GM18868 (cell line): ENCODE measurements around the gene ADAMTS10.
"Not testable (repeated sequence)": the region's sequence is repeated elsewhere in the genome, so short reads cannot be mapped to it uniquely, and the experiment has no call there.

ENCODE experiments used
- ATAC-seq: cut with Tn5 transposase; IDR thresholded peaks from one replicate; pipeline ENCODE4 v1.9.1; 2021; ENCODE audit warnings: mild to moderate bottlenecking, moderate library complexity; ENCODE audit not compliant: unreplicated experiment

The ADAMTS10 gene

DNA sequence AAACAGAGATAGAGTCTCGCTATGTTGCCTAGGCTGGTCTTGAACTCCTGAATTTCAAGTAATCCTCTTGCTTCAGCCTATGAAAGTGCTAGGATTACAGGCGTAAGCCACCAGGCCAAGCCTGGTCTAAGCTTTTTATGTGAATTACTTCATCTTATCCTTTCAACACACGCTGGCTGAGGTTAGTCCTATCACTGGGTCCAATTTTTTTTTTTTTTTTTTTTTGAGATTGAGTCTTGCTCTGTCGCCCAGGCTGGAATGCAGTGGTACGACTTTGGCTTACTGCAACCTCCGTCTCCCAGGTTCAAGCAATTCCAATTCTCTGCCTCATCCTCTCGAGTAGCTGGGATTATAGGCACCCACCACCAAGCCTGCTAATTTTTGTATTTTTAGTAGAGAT lies 43.7 kb downstream of the ADAMTS10 start:
- ATAC-seq: no peak

DNA sequence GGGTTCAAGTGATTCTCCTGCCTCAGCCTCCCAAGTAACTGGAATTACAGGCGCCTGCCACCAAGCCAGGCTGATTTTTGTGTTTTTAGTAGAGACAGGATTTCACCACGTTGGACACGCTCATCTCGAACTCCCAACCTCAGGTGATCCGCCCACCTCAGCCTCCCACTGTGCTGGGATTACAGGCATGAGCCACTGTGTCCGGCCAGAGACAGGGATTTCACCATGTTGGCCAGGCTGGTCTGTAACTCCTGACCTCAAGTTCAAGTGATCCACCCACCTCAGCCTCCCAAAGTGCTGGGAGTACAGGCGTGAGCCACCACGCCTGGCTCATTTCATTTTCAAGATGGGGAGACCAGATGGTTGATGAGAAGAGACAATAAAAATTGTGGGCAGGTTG lies 45.6 kb downstream of the ADAMTS10 start:
- not testable (repeated sequence) for ATAC-seq

DNA sequence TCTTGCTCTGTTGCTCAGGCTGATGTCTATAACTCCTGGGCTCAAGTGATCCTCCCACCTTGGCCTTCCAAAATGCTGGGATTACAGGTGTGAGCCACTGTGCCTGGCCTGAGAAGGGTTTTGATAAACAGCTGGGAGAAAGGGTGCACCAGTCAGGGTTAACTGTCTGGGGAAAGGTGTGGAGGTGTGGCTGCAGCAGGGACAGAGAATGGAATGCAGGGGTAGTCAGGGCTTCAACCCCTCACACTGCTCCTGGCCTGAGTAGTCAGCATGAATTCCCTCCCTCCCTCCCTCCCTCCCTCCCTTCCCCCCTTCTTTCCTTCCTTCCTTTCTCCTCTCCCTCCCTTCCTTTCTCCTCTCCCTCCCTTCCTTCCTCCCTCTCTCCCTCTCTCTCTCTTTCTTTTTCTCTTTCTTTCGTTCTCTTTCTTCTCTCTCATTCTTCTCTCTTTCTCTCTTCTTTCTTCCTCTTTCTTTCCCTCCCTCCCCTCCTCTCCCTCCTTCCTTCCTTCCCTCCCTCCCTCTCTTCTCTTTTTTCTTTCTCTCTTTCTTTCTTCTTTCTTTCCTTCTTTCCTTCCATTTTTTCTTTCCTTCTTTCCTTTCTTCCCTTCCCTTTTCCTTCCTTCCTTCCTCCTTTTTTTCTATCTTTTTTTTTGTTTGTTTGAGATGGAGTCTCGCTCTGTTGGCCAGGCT lies 49.3 kb downstream of the ADAMTS10 start:
- ATAC-seq: no peak

DNA sequence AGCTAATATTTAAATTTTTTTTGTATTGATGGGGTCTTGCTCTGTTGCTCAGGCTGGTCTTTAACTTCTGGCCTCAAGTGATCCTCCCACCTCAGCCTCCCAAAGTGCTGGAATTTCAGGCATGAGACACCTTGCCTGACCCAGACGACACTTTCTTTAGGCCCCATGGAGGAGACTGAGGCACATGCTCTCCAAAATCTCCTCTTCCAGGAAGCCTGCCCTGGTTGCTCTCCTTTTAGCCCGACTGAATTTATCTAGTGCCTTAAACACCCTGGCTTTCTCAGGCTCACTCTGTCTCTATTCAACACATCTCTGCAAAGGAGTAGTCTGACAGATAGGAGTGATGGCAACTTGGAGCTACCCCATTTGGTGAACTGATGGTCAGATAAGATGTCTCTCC lies 52.2 kb downstream of the ADAMTS10 start:
- no peak for ATAC-seq

DNA sequence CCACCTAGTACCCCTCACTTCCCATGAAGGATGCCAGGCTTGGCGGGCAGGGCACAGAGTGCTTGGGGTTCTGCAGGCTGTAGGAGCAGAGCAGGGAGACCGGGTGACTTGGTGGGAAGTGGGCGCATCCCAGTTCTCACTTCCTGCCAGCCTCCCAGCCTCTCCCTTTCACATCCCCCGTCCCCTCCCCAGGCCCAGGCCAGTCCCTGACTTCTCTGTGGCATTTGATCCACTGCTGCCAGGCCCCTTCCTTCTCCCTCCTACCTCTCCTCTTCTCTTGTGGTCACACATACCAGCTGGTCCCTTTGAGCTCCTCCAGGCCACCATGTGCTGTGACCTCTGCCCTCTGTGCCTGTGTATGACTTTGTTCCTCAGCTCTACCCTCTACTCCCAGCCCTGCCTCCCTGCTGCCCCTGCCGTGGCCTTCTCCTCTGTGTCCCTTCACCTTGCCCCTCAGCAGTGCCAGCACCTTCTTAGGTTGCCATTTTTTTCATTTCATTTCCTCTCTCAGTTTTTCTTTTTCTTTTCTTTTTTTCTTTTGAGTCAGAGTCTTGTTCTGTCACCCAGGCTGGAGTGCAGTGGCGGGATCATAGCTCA lies 52.8 kb downstream of the ADAMTS10 start:
- no peak for ATAC-seq

DNA sequence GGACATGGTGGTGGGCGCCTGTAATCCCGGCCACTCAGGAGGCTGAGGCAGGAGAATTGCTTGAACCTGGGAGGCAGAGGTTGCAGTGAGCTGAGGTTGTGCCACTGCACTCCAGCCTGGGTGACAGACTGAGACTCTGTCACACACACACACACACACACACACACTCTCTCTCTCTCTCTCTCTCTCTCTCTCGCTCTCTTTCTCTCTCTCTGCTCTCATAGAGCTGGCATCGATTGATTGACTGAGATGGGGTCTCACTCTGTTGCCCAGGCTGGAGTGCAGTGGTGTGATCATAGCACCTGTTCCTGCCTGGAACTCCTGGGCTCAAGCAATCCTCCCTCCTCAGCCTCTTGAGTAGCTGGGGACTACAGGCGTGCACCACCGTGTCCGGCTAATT lies 56.8 kb downstream of the ADAMTS10 start:
- ATAC-seq: not testable (repeated sequence)

DNA sequence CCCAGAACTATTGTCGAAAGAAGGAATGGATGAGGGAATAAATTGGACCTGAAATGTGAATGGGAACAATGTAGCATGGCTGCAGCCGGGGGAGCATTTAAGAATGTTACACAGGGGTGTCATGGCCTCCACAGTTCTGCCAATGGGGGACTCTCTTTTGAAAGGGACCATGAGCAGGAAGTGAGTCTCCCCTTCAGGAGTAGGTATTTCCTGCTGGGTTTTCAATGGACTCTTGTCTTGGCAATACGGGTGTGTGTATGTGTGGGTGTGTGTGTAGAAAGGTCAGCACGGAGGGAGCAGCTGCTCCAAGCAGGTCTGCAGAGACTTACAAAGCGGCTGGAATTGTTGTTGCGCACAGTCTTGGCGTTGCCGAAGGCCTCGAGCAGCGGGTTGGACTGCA lies 57.7 kb downstream of the ADAMTS10 start:
- no peak for ATAC-seq

DNA sequence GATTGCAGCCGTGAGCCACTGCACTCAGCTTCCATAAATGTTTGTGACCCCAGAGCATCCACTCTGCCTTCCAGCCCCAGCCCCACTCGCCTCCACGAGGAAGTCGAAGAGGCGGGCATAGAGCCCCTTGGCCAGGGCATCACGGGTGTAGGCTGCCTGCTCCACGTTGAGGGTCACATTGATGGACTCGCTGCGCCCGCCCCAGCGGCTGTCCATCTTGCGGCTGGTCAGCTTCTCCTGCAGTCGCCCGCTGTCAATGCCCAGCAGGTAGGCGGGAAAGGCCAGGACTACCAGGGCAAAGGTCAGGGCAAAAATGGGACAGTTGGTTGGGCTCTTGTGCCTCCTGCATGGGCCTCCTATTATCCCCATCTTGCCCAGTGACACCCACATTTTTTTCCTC lies 60.4 kb downstream of the ADAMTS10 start:
- no peak for ATAC-seq

DNA sequence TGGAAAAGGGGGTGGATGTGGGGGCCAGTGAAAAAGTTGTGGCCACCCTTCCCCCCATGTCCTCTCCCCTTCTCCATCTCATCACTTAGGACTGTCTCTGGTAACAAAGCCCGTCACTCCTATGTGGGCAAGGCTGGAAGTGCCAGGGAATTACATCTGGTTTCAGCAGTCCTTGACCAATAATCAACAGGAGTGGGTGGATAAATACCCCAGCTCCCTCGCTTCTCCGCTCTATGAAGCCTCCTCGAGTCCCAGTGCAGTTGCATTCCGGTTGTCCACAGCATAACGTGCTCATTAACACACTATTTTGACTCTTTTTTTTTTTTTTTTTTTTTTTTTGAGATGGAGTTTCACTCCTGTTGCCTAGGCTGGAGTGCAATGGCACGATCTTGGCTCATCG lies 64.8 kb downstream of the ADAMTS10 start:
- ATAC-seq: no peak

DNA sequence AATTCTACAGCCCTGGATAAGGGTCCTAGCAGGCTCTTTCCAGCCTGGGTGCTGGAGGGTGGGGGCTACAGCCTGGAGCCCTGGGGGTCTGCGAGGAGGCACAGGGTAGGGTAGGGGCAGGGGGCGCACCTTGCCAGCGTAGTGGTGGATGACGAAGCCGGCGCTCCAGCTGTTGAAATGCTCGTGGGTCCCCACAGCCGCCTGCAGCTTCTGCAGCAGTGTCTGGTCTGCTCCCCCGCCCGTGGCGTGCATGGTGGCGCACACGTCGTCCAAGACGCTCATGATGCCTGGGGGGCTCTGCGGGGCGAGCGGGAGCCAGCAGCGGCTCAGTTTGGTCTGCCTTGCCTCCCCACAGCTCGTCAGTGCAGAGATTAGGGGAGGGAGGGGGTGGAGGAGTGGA lies 66.3 kb downstream of the ADAMTS10 start:
- ATAC-seq: no peak

DNA sequence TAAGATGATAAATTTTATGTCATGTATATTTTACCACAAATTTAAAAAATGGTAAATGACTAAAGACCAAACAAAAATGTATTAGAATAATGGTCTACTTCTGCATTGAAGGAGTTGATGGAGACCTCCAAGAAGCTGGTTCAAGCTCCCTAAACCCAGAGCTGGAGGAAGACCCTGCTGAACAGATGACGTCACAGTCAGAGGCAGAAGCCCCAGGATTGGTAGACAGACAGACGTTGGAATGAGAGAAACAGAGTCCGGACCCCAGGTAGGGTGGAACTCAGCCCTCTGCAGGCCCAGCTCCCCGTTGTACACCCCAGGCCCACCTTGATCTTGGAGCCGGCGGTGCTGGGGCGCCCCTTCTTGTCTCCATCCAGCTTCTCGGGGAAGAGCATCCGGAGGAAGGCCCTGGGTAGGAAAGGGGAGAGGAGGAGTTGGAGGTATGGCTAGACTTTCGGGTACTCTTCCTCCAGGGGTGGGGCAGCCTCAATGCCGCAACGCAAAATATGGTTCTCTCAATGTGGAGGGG lies 70.8 kb downstream of the ADAMTS10 start:
- no peak for ATAC-seq

DNA sequence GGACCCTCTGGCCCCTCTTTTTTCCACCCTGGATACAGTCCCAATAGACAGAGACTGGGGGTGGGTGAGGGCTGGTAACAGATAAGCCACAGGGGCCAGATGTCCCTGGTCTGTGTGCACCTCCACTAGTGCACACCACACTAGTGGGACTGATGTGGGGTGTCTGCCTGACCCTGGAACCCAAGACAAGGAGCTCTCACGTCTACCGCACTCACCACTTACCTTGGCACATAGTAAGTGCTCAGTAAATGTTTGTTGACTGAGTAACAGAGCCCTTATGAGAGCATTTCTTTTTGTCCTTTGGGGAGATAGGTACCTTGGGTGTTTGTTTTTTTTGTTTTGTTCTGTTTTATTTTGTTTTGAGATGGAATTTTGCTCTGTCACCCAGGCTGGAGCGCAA lies 73.4 kb downstream of the ADAMTS10 start:
- ATAC-seq: no peak

DNA sequence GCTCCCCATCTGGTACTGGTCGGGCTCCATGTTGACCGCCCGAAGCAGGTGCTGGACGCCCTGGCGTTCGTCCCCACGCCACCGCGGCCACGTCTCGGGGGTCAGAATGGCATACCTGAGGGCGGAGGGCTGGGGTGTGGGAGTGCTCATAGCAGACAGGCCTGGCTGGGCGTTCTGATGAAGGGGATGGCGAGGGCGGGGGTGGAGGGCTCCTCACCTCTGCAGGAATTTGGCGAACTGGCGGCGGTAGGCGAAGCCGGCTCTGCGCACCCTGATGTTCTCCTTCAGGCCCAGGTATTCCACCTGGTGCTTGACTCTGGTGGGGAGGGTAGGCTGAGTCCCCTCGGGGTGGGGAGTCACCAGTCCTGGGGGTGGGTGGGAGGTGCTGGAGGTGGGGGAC lies 74.2 kb downstream of the ADAMTS10 start:
- no peak for ATAC-seq

DNA sequence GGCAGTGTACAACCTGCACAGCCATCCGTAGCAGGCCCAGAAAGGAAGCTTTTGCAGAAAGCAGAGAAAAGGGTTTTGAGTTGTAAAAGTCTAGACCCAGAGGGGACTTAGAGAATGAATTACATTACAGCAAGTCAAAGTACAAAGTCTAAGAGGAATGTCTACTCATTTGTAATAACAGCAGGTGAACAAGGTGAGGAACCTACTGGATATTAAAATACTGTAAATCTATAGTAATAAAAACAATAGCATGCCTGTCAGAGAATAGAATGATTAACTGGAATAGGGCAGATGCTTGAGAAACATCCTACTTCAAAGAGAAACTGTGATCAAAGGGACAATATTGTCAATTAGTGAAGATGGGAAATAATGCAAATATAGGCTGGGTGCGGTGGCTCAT lies 78.3 kb downstream of the ADAMTS10 start:
- ATAC-seq: no peak

DNA sequence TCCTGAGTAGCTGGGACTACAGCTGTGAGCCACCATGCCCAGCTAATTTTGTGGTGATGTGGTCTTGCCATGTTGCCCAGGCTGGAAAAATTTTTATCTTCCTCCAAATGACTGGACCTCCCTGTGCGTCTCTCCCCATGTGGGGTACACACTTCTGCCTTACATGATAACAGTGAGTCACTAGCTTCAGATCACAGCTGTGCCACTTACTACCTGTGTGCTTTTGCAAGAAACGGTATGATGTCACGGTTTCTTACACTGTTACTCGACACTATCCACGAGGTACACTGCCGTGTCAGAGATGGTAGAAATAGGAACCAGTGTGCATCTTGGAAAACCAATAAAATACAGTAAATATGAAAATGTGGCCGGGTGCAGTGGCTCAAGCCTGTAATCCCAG lies 79.0 kb downstream of the ADAMTS10 start:
- no peak for ATAC-seq
